Adipose tissue (tissue), 3 donors: ENCODE data around the gene CMTM4. TPM values are rescaled to one million over a fixed set of nuclear protein-coding genes. Genes with fewer than 3 reads are reported as not detected.

Source experiments
- H3K27ac ChIP-seq: one replicate; pipeline ENCODE4 v1.5.1; 2013; ENCODE audit warnings: low read depth, low read length
- WGBS, 3 donors: extraction: QIAGEN DNeasy Blood & Tissue Kit; methylation state at CpG; one replicate each; pipeline ENCODE4 v1.1.7; 2013; 5-methylcytosine and 5-hydroxymethylcytosine counted together
- polyA plus RNA-seq, 3 donors: library from polyadenylated mRNA; stranded (reverse); fragments of 200-250 nt; gene quantifications; one replicate each; pipeline ENCODE4 v1.2.3, GENCODE V29; 2013
- donor health status: healthy with polysubstance abuse.
- donor health status: Bipolar disorder and iron deficiency.
- donor health status: healthy.

Gene CMTM4
- polyA plus RNA-seq: 10 to 100 TPM in 1 of 3 donors, 1 to 10 TPM in 2; 4.6 to 16.2 (median 9.4) TPM

- H3K27ac ChIP-seq: no peak within 1 kb of the TSS
- 5% methylated on average over 50 to 81 of the region's 84 CpGs for WGBS, 3 donors
Measured at GRCh38 chr16:66696669-66697630, at the start of gene CMTM4. Gene CMTM4, minus strand, starts transcription at chr16:66696743. Its CDS starts 218 bp downstream, at chr16:66696525.

GRCh38 chr16:66746048-66746447 is 49.5 kb upstream of the CMTM4 start:
- no peak overlapping the region for H3K27ac ChIP-seq
- 55 to 81% (median 66%) methylated on average over 3 of the region's 3 CpGs for WGBS, 3 donors

GRCh38 chr16:66741950-66742808 is 45.6 kb upstream of the CMTM4 start:
- no peak overlapping the region for H3K27ac ChIP-seq
- 40 to 52% (median 46%) methylated on average over 10 of the region's 10 CpGs for WGBS, 3 donors

GRCh38 chr16:66741169-66741900 is 44.8 kb upstream of the CMTM4 start:
- no peak overlapping the region for H3K27ac ChIP-seq
- 20 to 34% (median 31%) methylated on average over 10 of the region's 10 CpGs for WGBS, 3 donors

- WGBS, 3 donors: 39 to 56% (median 41%) methylated on average over 2 of the region's 2 CpGs
- H3K27ac ChIP-seq: no peak overlapping the region
Measured at GRCh38 chr16:66740533-66740932, 44.0 kb upstream of the CMTM4 start.

- 47 to 51% (median 49%) methylated on average over 2 of the region's 2 CpGs for WGBS, 3 donors
- no peak overlapping the region for H3K27ac ChIP-seq
Measured at GRCh38 chr16:66740010-66740409, 43.5 kb upstream of the CMTM4 start.

GRCh38 chr16:66735891-66736290 is 39.3 kb upstream of the CMTM4 start:
- 84 to 93% (median 88%) methylated on average over 4 of the region's 4 CpGs for WGBS, 3 donors
- no peak overlapping the region for H3K27ac ChIP-seq

GRCh38 chr16:66731101-66731500 is 34.6 kb upstream of the CMTM4 start:
- WGBS, 3 donors: 82 to 92% (median 84%) methylated on average over 7 of the region's 7 CpGs
- no peak overlapping the region for H3K27ac ChIP-seq

- 46 to 64% (median 47%) methylated on average over 4 of the region's 4 CpGs for WGBS, 3 donors
- no peak overlapping the region for H3K27ac ChIP-seq
Measured at GRCh38 chr16:66728804-66729203, 32.3 kb upstream of the CMTM4 start.

- 24 to 33% (median 30%) methylated on average over 3 of the region's 3 CpGs for WGBS, 3 donors
Measured at GRCh38 chr16:66728117-66728787, 31.7 kb upstream of the CMTM4 start.

GRCh38 chr16:66720766-66721165 is 24.2 kb upstream of the CMTM4 start:
- no peak overlapping the region for H3K27ac ChIP-seq
- 73 to 85% (median 83%) methylated on average over 3 of the region's 3 CpGs for WGBS, 3 donors

More at GRCh38 chr16:66728117-66728787, 31.7 kb upstream of the CMTM4 start:
- H3K27ac ChIP-seq: no peak overlapping the region

GRCh38 chr16:66719246-66719645 is 22.7 kb upstream of the CMTM4 start:
- 97 to 98% (median 97%) methylated on average over 4 of the region's 4 CpGs for WGBS, 3 donors

GRCh38 chr16:66717776-66718175 is 21.2 kb upstream of the CMTM4 start:
- H3K27ac ChIP-seq: no peak overlapping the region
- 74 to 85% (median 78%) methylated on average over 4 of the region's 4 CpGs for WGBS, 3 donors

More at GRCh38 chr16:66719246-66719645, 22.7 kb upstream of the CMTM4 start:
- no peak overlapping the region for H3K27ac ChIP-seq

- no peak overlapping the region for H3K27ac ChIP-seq
- 50 to 73% (median 51%) methylated on average over 12 of the region's 12 CpGs for WGBS, 3 donors
Measured at GRCh38 chr16:66717112-66717675, 20.7 kb upstream of the CMTM4 start.

- WGBS, 3 donors: 40 to 63% (median 48%) methylated on average over 6 of the region's 6 CpGs
- no peak overlapping the region for H3K27ac ChIP-seq
Measured at GRCh38 chr16:66714654-66715307, 18.2 kb upstream of the CMTM4 start.

GRCh38 chr16:66714062-66714461 is 17.5 kb upstream of the CMTM4 start:
- WGBS, 3 donors: 84 to 94% (median 93%) methylated on average over 6 of the region's 6 CpGs
- no peak overlapping the region for H3K27ac ChIP-seq

- no peak overlapping the region for H3K27ac ChIP-seq
- WGBS, 3 donors: 53 to 70% (median 69%) methylated on average over 2 of the region's 2 CpGs
Measured at GRCh38 chr16:66713076-66713475, 16.5 kb upstream of the CMTM4 start.
